WTC11 (cell line): ENCODE data around the gene CXCL6.

Source experiments
- KAT7 ChIP-seq: sonication (generic); formaldehyde crosslinking; IDR thresholded peaks from 2 replicates; pipeline ENCODE4 v1.8.1; 2023; ENCODE audit warnings: missing genetic modification reagents, mild to moderate bottlenecking, borderline replicate concordance
- TF ChIP-seq, protein P1 (sequence below): fragments of 200-600 bp; IDR thresholded peaks from 2 replicates; pipeline ENCODE4 v1.8.0; 2022; ENCODE audit warnings: antibody characterized with exemption
- TF ChIP-seq, protein P2 (sequence below): sonication (generic); formaldehyde crosslinking; IDR thresholded peaks from 2 replicates; pipeline ENCODE4 v1.8.1; 2022; ENCODE audit warnings: low read depth, mild to moderate bottlenecking, moderate library complexity, missing genetic modification reagents, borderline replicate concordance

DNA sequence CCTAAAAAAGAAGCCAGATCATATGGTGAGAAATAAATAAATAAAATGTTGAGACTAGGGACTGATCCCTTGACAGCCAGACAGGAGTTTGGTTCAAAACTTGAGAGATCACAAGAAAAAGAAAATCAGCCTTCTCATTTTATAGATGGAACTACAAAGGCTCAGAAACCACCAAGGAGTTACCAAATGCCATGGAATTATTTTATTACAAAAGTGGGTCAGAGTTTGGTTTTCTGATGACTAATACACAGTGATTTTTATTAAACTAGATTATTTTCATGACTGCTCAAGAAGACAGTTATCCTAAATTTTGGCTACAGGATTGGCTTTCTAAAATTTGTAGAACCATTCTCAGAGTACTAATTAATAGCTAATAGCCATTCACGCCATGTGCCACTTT is 38.9 kb downstream of the CXCL6 start:
- TF ChIP-seq, protein P1, sequence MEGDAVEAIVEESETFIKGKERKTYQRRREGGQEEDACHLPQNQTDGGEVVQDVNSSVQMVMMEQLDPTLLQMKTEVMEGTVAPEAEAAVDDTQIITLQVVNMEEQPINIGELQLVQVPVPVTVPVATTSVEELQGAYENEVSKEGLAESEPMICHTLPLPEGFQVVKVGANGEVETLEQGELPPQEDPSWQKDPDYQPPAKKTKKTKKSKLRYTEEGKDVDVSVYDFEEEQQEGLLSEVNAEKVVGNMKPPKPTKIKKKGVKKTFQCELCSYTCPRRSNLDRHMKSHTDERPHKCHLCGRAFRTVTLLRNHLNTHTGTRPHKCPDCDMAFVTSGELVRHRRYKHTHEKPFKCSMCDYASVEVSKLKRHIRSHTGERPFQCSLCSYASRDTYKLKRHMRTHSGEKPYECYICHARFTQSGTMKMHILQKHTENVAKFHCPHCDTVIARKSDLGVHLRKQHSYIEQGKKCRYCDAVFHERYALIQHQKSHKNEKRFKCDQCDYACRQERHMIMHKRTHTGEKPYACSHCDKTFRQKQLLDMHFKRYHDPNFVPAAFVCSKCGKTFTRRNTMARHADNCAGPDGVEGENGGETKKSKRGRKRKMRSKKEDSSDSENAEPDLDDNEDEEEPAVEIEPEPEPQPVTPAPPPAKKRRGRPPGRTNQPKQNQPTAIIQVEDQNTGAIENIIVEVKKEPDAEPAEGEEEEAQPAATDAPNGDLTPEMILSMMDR = no peak
- TF ChIP-seq, protein P2, sequence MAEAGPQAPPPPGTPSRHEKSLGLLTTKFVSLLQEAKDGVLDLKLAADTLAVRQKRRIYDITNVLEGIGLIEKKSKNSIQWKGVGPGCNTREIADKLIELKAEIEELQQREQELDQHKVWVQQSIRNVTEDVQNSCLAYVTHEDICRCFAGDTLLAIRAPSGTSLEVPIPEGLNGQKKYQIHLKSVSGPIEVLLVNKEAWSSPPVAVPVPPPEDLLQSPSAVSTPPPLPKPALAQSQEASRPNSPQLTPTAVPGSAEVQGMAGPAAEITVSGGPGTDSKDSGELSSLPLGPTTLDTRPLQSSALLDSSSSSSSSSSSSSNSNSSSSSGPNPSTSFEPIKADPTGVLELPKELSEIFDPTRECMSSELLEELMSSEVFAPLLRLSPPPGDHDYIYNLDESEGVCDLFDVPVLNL (CRISPR knock-in tag) = no peak
- no peak for TF ChIP-seq KAT7 (CRISPR knock-in tag)
